ENCODE measurements around the gene CCNL1. TPM values are rescaled to one million over a fixed set of nuclear protein-coding genes. Genes with fewer than 3 reads are reported as not detected.
"Not testable (repeated sequence)": the region's sequence is repeated elsewhere in the genome, so short reads cannot be mapped to it uniquely, and the experiment has no call there.

The CCNL1 gene
- total and polyA plus RNA-seq, 7 donors: 21.8 to 55.5 (median 34.5) TPM

DNA sequence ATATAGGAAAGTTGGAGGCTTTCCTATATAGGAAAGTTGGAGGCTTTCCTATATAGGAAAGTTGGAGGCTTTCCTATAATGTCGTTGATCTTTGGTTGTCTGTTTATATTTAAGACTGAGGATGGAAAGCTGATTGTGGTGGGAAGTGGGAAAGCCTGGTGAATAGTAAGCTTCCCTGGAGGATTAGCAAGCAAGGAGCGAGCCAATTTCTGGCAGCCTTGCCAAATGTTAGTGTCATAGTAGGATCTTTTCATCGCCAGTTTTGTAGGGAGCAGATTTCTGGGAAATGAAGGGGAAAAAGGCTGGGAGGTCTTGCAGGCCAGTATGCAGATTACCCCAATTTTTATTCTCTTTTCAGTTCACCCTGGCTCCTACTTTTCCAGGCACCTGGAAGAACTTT lies 39.9 kb upstream of the CCNL1 start:
- no peak for DNase-seq
- intact Hi-C loops (cut with DNase I): loop anchor here in 1 of 2 donors (10.0 kb wide), 1 partner anchor 295 kb away; no protein-coding TSS in a partner anchor
- Histone ChIP-seq H3K9me3 (no peaks in the 10 kb centered on the region), H3K27me3 (ENCODE audit: insufficient read depth in 3 of 3, low read length in 2 of 3) (no peaks in the 10 kb centered on the region), H3K36me3 (ENCODE audit: insufficient read depth in 1 of 2, low read depth in 1 of 2) (no peaks in the 10 kb centered on the region), H3K4me3 (no peak overlapping the region), H3K4me1 (no peaks in the 10 kb centered on the region), H3K27ac (no peak overlapping the region)
- WGBS, 3 donors: 38 to 50% (median 48%) methylated on average over 3 of the region's 3 CpGs
- TF ChIP-seq, protein P1, sequence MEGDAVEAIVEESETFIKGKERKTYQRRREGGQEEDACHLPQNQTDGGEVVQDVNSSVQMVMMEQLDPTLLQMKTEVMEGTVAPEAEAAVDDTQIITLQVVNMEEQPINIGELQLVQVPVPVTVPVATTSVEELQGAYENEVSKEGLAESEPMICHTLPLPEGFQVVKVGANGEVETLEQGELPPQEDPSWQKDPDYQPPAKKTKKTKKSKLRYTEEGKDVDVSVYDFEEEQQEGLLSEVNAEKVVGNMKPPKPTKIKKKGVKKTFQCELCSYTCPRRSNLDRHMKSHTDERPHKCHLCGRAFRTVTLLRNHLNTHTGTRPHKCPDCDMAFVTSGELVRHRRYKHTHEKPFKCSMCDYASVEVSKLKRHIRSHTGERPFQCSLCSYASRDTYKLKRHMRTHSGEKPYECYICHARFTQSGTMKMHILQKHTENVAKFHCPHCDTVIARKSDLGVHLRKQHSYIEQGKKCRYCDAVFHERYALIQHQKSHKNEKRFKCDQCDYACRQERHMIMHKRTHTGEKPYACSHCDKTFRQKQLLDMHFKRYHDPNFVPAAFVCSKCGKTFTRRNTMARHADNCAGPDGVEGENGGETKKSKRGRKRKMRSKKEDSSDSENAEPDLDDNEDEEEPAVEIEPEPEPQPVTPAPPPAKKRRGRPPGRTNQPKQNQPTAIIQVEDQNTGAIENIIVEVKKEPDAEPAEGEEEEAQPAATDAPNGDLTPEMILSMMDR (IDR thresholded peaks at IDR 0.05): no peak
- ATAC-seq: no peak

- no peak for DNase-seq
- Histone ChIP-seq H3K36me3 (ENCODE audit: insufficient read depth in 1 of 2, low read depth in 1 of 2) (no peaks in the 10 kb centered on the region), H3K4me3 (no peak overlapping the region), H3K4me1 (no peaks in the 10 kb centered on the region), H3K27me3 (ENCODE audit: insufficient read depth in 3 of 3, low read length in 2 of 3) (no peaks in the 10 kb centered on the region), H3K27ac (no peak overlapping the region), H3K9me3 (peaks cover 3% of the 10 kb centered on the region)
- ATAC-seq: no peak
- TF ChIP-seq, protein P1 (IDR thresholded peaks at IDR 0.05): no peak
- intact Hi-C loops (cut with DNase I): no loop called here
Measured at GRCh38 chr3:157195965-157196364, 36.0 kb upstream of the CCNL1 start.

DNA sequence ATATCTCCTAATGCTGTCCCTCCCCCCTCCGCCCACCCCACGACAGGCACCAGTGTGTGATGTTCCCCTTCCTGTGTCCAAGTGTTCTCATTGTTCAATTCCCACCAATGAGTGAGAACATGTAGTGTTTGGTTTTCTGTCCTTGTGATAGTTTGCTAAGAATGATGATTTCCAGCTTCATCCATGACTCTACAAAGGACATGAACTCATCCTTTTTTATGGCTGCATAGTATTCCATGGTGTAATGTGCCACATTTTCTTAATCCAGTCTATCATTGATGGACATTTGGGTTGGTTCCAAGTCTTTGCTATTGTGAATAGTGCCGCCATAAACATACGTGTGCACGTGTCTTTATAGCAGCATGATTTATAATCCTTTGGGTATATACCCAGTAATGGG lies 31.2 kb upstream of the CCNL1 start:
- H3K27me3 ChIP-seq (ENCODE audit: insufficient read depth in 3 of 3, low read length in 2 of 3); H3K9me3 ChIP-seq; DNase-seq; intact Hi-C loops (cut with DNase I); H3K36me3 ChIP-seq (ENCODE audit: insufficient read depth in 1 of 2, low read depth in 1 of 2); H3K27ac ChIP-seq; H3K4me3 ChIP-seq; H3K4me1 ChIP-seq; ATAC-seq: not testable (repeated sequence)
- 92 to 95% (median 95%) methylated on average over 5 of the region's 5 CpGs for WGBS, 3 donors

DNA sequence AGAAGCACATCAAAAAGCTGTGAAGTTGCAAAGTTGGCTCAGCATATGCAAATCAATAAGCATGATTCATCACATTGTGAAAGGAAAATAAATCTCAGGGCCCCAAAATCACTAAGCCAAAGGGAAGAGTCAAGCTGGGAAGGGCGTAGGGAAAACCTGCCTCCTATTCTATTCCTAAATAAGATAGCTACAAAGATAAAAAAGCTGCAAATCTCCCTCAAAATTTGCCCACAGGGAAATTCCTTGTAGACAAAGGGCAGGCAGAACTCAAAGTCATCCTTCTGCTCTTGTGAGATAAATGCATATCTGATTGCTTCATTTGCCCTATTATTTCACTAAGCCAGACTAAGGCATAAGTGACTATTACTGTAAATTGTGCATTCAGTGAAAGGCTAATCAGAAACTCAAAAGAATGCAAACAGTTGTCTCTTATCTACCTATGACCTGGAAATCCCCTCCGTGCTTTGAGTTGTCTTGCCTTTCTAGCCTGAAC lies 30.5 kb upstream of the CCNL1 start:
- DNase-seq (no peak), ATAC-seq (no peak)
- Histone ChIP-seq H3K4me1 (no peaks in the 10 kb centered on the region), H3K36me3 (ENCODE audit: insufficient read depth in 1 of 2, low read depth in 1 of 2) (no peaks in the 10 kb centered on the region), H3K27ac (no peak overlapping the region), H3K4me3 (no peak overlapping the region), H3K9me3 (peaks cover 7% of the 10 kb centered on the region), H3K27me3 (ENCODE audit: insufficient read depth in 3 of 3, low read length in 2 of 3) (no peaks in the 10 kb centered on the region)
- WGBS, 3 donors: 45 to 91% (median 72%) methylated on average over 2 of the region's 2 CpGs
- TF ChIP-seq, protein P1 (IDR thresholded peaks at IDR 0.05): no peak
- intact Hi-C loops (cut with DNase I): no loop called here

- TF ChIP-seq, protein P1 (IDR thresholded peaks at IDR 0.05): no peak
- Histone ChIP-seq H3K27me3 (ENCODE audit: insufficient read depth in 3 of 3, low read length in 2 of 3) (no peaks in the 10 kb centered on the region), H3K36me3 (ENCODE audit: insufficient read depth in 1 of 2, low read depth in 1 of 2) (peaks cover 0 to 4% of the 10 kb centered on the region in 2 donors), H3K4me3 (no peak overlapping the region), H3K4me1 (no peaks in the 10 kb centered on the region), H3K27ac (no peak overlapping the region), H3K9me3 (peaks cover 7% of the 10 kb centered on the region)
- intact Hi-C loops (cut with DNase I): loop anchor here in 1 of 2 donors (5.0 kb wide), 1 partner anchor 41 kb away; no protein-coding TSS in a partner anchor
- ATAC-seq (no peak), DNase-seq (no peak)
Measured at GRCh38 chr3:157188391-157188790, 28.4 kb upstream of the CCNL1 start.

All from psoas muscle (tissue), 8 donors.